NCI-H345 treated with DMSO at 0.1 percent for 48 hours (cell line): ENCODE measurements around the gene CDK8.
A peak's percentile ranks its signal among the peaks of the same experiment; 100 is the strongest.

ENCODE experiments used
- DNase-seq: peaks from one replicate; lab custom pipeline; 2025; ENCODE audit not compliant: unreplicated experiment; lab: John Stamatoyannopoulos, UW

The CDK8 gene

GRCh38 chr13:26253787-26254582, at the start of gene CDK8:
Gene CDK8 (plus strand): TSS chr13:26254129. CDS start chr13:26254642, 513 bp downstream.
- peak; percentile 72 for DNase-seq

GRCh38 chr13:26208287-26208686, 45.6 kb upstream of the CDK8 start:
- DNase-seq, result no peak

GRCh38 chr13:26213345-26213744, 40.6 kb upstream of the CDK8 start:
- no peak for DNase-seq

GRCh38 chr13:26213982-26214381, 39.9 kb upstream of the CDK8 start:
- no peak for DNase-seq

GRCh38 chr13:26216042-26216441, 37.9 kb upstream of the CDK8 start:
- DNase-seq, result no peak

- DNase-seq, result no peak
Measured at GRCh38 chr13:26219726-26220125, 34.2 kb upstream of the CDK8 start.

GRCh38 chr13:26220575-26220974, 33.4 kb upstream of the CDK8 start:
- no peak for DNase-seq

GRCh38 chr13:26221399-26221720, 32.6 kb upstream of the CDK8 start:
- DNase-seq, result no peak

GRCh38 chr13:26221721-26222519, 32.0 kb upstream of the CDK8 start, which contains the start of gene RNF6:
Gene RNF6 (minus strand): TSS chr13:26222314. CDS start chr13:26219649, 2,665 bp downstream.
- DNase-seq, result peak; percentile 82

- DNase-seq, result peak; percentile 53
Measured at GRCh38 chr13:26222520-26223046, 31.3 kb upstream of the CDK8 start.

GRCh38 chr13:26225896-26226617, 27.9 kb upstream of the CDK8 start:
- DNase-seq, result no peak

- no peak for DNase-seq
Measured at GRCh38 chr13:26227166-26227971, 26.6 kb upstream of the CDK8 start.

GRCh38 chr13:26228096-26228495, 25.8 kb upstream of the CDK8 start:
- no peak for DNase-seq

GRCh38 chr13:26229080-26229615, 24.8 kb upstream of the CDK8 start:
- DNase-seq, result no peak

- no peak for DNase-seq
Measured at GRCh38 chr13:26230703-26231102, 23.2 kb upstream of the CDK8 start.

- no peak for DNase-seq
Measured at GRCh38 chr13:26236296-26236695, 17.6 kb upstream of the CDK8 start.

- DNase-seq, result no peak
Measured at GRCh38 chr13:26246154-26246553, 7.8 kb upstream of the CDK8 start.

- DNase-seq, result no peak
Measured at GRCh38 chr13:26247011-26247410, 6.9 kb upstream of the CDK8 start.

GRCh38 chr13:26247608-26248007, 6.3 kb upstream of the CDK8 start:
- DNase-seq, result no peak

- no peak for DNase-seq
Measured at GRCh38 chr13:26249551-26249950, 4.4 kb upstream of the CDK8 start.
